ENCODE data around the gene S100PBP.

S100PBP gene

DNA sequence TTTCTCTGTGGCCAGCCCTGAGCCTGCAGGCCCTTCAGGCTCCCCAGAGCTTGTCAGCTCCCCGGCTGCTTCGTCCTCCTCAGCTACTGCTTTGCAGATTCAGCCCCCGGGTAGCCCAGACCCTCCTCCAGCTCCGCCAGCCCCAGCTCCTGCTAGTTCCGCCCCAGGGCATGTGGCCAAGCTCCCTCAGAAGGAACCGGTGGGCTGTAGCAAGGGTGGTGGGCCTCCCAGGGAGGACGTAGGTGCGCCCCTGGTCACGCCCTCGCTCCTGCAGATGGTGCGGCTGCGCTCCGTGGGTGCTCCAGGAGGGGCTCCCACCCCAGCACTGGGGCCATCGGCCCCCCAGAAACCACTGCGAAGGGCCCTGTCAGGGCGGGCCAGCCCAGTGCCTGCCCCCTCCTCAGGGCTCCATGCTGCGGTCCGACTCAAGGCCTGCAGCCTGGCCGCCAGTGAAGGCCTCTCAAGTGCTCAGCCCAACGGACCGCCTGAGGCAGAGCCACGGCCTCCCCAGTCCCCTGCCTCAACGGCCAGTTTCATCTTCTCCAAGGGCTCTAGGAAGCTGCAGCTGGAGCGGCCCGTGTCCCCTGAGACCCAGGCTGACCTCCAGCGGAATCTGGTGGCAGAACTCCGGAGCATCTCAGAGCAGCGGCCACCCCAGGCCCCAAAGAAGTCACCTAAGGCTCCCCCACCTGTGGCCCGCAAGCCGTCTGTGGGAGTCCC, 45.7 kb upstream of the S100PBP start:
- Mint-ChIP-seq H3K27me3 (ENCODE audit: low read depth, poor library complexity) (no peaks in the 10 kb centered on the region), H3K4me1 (peaks cover 64% of the 10 kb centered on the region), H3K4me3 (no peak overlapping the region), H3K27ac (no peak overlapping the region), H3K36me3 (ENCODE audit: low read depth) (peaks cover 35% of the 10 kb centered on the region), H3K9me3 (no peaks in the 10 kb centered on the region)
- peak; percentile 42 for DNase-seq
- TF ChIP-seq, protein P1, sequence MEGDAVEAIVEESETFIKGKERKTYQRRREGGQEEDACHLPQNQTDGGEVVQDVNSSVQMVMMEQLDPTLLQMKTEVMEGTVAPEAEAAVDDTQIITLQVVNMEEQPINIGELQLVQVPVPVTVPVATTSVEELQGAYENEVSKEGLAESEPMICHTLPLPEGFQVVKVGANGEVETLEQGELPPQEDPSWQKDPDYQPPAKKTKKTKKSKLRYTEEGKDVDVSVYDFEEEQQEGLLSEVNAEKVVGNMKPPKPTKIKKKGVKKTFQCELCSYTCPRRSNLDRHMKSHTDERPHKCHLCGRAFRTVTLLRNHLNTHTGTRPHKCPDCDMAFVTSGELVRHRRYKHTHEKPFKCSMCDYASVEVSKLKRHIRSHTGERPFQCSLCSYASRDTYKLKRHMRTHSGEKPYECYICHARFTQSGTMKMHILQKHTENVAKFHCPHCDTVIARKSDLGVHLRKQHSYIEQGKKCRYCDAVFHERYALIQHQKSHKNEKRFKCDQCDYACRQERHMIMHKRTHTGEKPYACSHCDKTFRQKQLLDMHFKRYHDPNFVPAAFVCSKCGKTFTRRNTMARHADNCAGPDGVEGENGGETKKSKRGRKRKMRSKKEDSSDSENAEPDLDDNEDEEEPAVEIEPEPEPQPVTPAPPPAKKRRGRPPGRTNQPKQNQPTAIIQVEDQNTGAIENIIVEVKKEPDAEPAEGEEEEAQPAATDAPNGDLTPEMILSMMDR (IDR thresholded peaks at IDR 0.05), result no peak

DNA sequence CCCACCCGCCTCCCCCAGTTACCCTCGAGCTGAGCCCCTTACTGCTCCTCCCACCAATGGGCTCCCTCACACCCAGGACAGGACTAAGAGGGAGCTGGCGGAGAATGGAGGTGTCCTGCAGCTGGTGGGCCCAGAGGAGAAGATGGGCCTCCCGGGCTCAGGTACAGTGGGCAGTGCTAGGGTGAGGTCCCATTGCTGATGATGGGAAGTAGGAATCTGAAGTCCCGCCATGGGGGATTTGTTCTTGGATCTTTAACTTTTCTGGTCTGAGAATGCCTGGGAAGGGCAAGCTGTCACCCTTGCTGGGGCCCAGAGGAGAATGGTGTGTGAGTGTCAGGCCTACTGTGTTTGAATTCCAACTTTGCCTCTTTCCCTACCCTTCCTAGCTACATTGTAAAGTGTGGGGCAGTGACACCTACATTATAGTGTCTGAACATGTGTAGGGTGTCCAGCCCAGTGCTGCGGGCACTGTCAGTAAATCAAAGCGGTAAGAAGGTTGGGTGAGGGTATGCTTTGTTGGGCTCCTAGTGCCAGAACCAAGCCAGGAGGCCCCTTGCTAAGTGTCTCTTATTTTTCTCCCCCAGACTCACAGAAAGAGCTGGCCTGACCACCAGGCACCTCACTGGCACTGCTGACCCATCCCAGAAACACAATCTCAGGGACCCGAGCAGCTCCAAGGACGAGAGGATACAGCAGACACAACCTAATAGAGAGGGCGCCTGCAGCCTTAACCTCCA, 45.0 kb upstream of the S100PBP start:
- Mint-ChIP-seq H3K27ac (no peak overlapping the region), H3K4me1 (peaks cover 56% of the 10 kb centered on the region), H3K4me3 (no peak overlapping the region), H3K27me3 (ENCODE audit: low read depth, poor library complexity) (no peaks in the 10 kb centered on the region), H3K36me3 (ENCODE audit: low read depth) (peaks cover 36% of the 10 kb centered on the region), H3K9me3 (no peaks in the 10 kb centered on the region)
- TF ChIP-seq, protein P1 (IDR thresholded peaks at IDR 0.05), result no peak
- DNase-seq, result no peak

DNA sequence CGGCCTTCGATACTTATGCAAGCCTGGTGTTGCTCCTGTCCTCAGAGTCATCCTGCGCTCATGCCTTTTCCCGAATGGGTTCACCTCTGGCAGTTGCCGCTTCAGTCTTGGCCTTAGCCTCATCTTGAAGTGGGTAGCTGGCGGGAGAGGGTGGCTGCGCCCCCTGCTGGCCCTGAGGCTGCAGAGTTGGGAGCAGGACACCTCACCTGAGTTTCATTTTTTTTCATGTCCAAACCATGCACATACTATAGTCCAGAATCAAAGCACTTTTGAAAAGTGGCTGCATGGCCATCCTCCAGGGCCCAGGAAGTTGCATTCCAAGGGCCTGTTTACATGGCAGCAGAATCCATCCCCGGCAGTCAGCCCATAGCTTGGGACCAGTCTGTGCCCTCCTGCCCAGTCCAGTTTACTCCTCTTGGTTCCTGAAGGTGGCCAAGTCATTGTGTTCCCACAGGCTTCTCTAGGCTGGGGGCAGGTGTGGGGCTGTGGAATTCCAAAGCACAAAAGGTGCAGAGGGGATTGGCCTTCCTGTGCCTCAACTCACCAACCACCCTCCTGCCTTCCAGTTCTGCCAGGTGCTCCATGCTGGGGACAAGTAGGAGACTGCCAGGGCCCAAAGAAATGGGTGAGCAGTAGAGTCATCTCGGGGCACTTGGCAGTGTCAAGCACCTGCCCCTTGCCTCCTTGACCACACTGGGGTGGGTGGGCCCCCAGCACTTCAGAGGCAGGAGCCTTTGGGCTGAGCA, 44.3 kb upstream of the S100PBP start:
- TF ChIP-seq, protein P1 (IDR thresholded peaks at IDR 0.05), result peak; percentile 95
- H3K4me1 Mint-ChIP-seq, result peaks cover 49% of the 10 kb centered on the region
- peak; percentile 85 for DNase-seq

DNA sequence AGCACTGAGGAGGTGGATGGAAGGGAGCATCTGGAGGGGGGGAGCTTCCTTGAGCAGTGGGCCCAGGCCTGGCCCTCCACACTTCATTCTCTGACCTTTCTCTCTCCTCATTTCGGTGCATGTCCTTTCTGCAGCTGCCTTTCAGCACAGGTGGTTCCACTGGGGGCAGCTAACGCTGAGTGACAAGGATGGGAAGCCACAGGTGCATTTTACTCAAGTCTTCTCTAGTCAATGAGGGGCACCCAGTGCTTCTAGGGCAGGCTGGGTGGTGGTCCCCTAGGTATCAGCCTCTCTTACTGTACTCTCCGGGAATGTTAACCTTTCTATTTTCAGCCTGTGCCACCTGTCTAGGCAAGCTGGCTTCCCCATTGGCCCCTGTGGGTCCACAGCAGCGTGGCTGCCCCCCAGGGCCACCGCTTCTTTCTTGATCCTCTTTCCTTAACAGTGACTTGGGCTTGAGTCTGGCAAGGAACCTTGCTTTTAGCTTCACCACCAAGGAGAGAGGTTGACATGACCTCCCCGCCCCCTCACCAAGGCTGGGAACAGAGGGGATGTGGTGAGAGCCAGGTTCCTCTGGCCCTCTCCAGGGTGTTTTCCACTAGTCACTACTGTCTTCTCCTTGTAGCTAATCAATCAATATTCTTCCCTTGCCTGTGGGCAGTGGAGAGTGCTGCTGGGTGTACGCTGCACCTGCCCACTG, 43.5 kb upstream of the S100PBP start:
- Mint-ChIP-seq H3K4me1 (peaks cover 42% of the 10 kb centered on the region), H3K36me3 (ENCODE audit: low read depth) (peaks cover 45% of the 10 kb centered on the region), H3K4me3 (no peak overlapping the region), H3K27me3 (ENCODE audit: low read depth, poor library complexity) (no peaks in the 10 kb centered on the region), H3K9me3 (no peaks in the 10 kb centered on the region), H3K27ac (peak overlapping the region; percentile 75)
- no peak for DNase-seq
- TF ChIP-seq, protein P1 (IDR thresholded peaks at IDR 0.05), result no peak

More for the DNA sequence above, 44.3 kb upstream of the S100PBP start:
- Mint-ChIP-seq H3K36me3 (ENCODE audit: low read depth) (peaks cover 43% of the 10 kb centered on the region), H3K27me3 (ENCODE audit: low read depth, poor library complexity) (no peaks in the 10 kb centered on the region), H3K9me3 (no peaks in the 10 kb centered on the region), H3K27ac (peak overlapping the region; percentile 69), H3K4me3 (peak overlapping the region; percentile 33)

DNA sequence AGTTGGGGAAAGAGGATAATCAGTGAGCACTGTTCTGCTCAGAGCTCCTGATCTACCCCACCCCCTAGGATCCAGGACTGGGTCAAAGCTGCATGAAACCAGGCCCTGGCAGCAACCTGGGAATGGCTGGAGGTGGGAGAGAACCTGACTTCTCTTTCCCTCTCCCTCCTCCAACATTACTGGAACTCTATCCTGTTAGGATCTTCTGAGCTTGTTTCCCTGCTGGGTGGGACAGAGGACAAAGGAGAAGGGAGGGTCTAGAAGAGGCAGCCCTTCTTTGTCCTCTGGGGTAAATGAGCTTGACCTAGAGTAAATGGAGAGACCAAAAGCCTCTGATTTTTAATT, 43.0 kb upstream of the S100PBP start:
- Mint-ChIP-seq H3K36me3 (ENCODE audit: low read depth) (peaks cover 47% of the 10 kb centered on the region), H3K9me3 (no peaks in the 10 kb centered on the region), H3K27ac (peak overlapping the region; percentile 75), H3K4me1 (peaks cover 37% of the 10 kb centered on the region), H3K4me3 (no peak overlapping the region), H3K27me3 (ENCODE audit: low read depth, poor library complexity) (no peaks in the 10 kb centered on the region)
- no peak for DNase-seq
- TF ChIP-seq, protein P1 (IDR thresholded peaks at IDR 0.05), result no peak

Data from nephron progenitor cell (in vitro differentiated cells).